Measurements from ENCODE around the gene INTS4. TPM values are rescaled to one million over a fixed set of nuclear protein-coding genes. Genes with fewer than 3 reads are reported as not detected.
"Not testable (repeated sequence)": the region's sequence is repeated elsewhere in the genome, so short reads cannot be mapped to it uniquely, and the experiment has no call there.

Gene INTS4
- total RNA-seq, 1 donor from 2014 or later, result 19.6 TPM

DNA sequence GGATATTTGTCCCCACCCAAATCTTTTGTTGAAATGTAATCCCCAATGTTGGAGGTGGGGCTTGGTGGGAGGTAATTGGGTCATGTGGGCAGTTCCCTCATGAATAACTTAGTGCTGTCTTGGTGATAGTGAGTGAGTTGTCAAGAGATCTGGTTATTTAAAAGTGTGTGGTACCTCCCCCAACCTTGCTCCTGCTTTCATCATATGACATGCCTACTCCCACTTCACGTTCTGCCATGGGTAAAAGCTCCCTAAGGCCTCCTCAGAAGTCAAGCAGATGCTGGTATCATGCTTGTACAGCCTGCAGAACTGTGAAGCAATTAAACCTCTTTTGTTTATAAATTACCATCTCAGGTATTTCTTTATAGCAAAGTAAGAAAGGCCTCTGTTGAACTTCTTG, 143.0 kb downstream of the INTS4 start:
- intact Hi-C loops (cut with DNase I), result no loop called here
- ATAC-seq (ENCODE audit: poor library complexity), result no peak
- no peak for DNase-seq

DNA sequence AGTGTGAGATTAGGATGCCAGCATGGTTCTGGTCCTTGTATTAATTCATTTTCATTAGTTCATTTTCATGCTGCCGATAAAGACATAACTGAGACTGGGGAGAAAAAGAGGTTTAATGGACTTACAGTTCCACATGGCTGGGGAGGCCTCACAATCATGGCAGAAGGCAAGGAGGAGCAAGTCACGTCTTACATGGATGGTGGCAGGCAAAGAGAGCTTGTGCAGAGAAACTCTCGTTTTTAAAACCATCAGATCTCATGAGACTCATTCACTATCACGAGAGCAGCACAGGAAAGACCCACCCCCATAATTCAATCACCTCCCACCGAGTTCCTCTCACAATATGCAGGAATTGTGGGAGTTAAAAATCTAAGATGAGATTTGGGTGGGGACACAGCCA, 150.8 kb downstream of the INTS4 start:
- DNase-seq; ATAC-seq (ENCODE audit: poor library complexity); intact Hi-C loops (cut with DNase I): not testable (repeated sequence)

DNA sequence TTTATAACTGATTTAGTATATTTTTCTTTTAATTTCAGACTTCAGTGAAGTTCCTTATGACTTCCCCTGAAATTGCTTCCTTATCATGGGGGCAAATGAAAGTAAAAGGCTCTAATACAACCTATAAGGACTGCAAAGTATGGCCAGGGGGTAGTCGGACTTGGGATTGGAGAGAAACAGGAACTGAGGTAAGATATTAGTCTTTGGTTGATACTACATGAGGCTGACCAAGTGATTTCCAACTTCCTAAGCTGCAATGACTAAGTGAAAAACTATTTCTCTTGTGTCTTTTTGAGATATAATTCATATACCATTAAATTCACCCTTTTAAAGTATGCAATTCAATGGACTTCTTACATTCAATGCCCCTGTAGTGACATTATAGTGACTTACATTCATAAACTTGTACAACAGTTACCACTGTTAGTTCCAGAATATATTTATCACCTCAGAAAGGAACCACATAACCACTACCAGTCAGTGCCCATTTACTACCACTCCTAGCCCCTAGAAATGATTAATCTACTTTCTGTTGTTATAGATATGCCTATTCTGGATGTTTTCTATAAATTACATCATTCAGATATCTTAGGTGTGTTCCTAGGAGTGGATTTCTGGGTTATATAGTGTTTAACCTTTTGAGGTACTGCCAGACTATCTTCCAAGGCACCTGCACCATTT, 151.9 kb downstream of the INTS4 start:
- DNase-seq (no peak), ATAC-seq (ENCODE audit: poor library complexity) (no peak)
- intact Hi-C loops (cut with DNase I), result no loop called here

DNA sequence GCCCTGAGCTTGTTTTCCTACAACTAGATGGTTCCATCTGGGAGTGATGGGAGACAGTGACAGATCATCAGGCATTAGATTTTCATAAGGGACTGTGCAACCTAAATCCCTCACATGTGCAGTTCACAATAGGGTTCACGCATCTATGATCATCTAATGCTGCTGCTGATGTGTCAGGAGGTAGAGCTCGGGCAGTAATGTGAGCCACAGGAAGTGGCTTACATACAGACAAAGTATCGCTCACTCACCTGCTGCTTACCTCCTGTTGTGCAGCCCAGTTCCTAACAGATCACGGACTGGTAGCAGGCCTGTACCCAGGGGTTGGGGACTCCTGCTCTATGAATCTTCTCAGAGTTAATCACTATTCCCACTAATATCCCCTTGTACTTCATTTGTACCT, 161.2 kb downstream of the INTS4 start:
- ATAC-seq (ENCODE audit: poor library complexity), result no peak
- intact Hi-C loops (cut with DNase I), result no loop called here
- DNase-seq, result no peak

DNA sequence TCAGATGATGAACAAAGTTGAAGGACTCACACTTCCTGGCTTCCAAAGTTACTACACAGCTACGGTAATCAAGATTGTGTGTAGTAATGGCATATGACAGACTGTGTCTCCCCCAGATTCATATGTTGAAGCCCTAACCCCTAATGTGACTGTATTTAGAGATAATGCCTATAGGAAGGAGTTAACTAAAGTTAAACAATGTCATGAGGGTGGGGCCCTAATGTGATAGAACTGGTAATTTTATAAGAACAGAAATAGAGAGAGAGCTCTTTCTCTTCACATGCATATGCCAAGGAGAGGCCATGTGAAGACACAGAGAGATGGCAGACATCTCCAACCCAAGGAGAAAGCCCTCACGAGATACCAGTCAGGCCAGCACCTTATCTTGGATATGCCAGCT, 165.5 kb downstream of the INTS4 start:
- DNase-seq, result no peak
- ATAC-seq (ENCODE audit: poor library complexity), result no peak
- intact Hi-C loops (cut with DNase I), result loop anchor here (10.0 kb wide), 1 partner anchor 194 kb away; the partner anchor contains the start of gene CLNS1A

Other genes starting within 250 kb of the INTS4 start
- gene RSF1, start 173.9 kb downstream of the INTS4 start, total RNA-seq, result 37.7 TPM
- 127 TPM for gene AAMDC, start 173.5 kb downstream of the INTS4 start, total RNA-seq
- not detected for gene KCTD14, start 28.6 kb upstream of the INTS4 start, total RNA-seq
- gene THRSP, start 69.2 kb upstream of the INTS4 start, total RNA-seq, result 2.6 TPM
- gene NDUFC2, start 85.2 kb upstream of the INTS4 start, total RNA-seq, result 328 TPM
- 15.8 TPM for gene ALG8, start 145.0 kb upstream of the INTS4 start, total RNA-seq
- 10.4 TPM for gene KCTD21, start 194.0 kb upstream of the INTS4 start, total RNA-seq
- gene USP35, start 194.3 kb upstream of the INTS4 start, total RNA-seq, result 4.6 TPM